SK-N-MC (cell line): Measurements from ENCODE around the gene INHBC.

Experiments
- EZH2 ChIP-seq: fragments of 200-600 bp; sonication (generic); IDR thresholded peaks from one replicate; pipeline ENCODE4 v1.6.1; 2017; ENCODE audit warnings: antibody characterized with exemption
- POLR2AphosphoS5 ChIP-seq: IDR thresholded peaks from 2 replicates; pipeline ENCODE4 v1.6.1; 2012; ENCODE audit warnings: mild to moderate bottlenecking, low read depth, low read length, borderline replicate concordance

GRCh38 chr12:57404966-57405640 is 29.5 kb upstream of the INHBC start:
- TF ChIP-seq EZH2: no peak
- no peak for TF ChIP-seq POLR2AphosphoS5
